H9 (cell line): ENCODE results near the gene FAU. TPM values are rescaled to one million over a fixed set of nuclear protein-coding genes. Genes with fewer than 3 reads are reported as not detected.

Source experiments
- DNase-seq: peaks from one replicate; pipeline ENCODE4 v3.0.0-alpha.2; 2017
- H2AFZ ChIP-seq: one replicate; pipeline ENCODE4 v1.6.1; 2013; ENCODE audit warnings: mild to moderate bottlenecking, low read length, control low read depth, moderate library complexity
- H2AK5ac ChIP-seq: 2 replicates; pipeline ENCODE4 v1.6.1; 2013; ENCODE audit warnings: low read length, control low read depth, mixed read lengths; ENCODE audit not compliant: insufficient read length
- H2BK120ac ChIP-seq: one replicate; pipeline ENCODE4 v1.6.1; 2013; ENCODE audit warnings: low read depth, mild to moderate bottlenecking, low read length, control low read depth, inconsistent platforms; ENCODE audit not compliant: poor library complexity, severe bottlenecking
- H2BK12ac ChIP-seq: 2 replicates; pipeline ENCODE4 v1.6.1; 2013; ENCODE audit warnings: low read length, control low read depth, mixed read lengths, low read depth; ENCODE audit not compliant: insufficient read length
- H2BK15ac ChIP-seq: 2 replicates; pipeline ENCODE4 v1.6.1; 2013; ENCODE audit warnings: low read depth, low read length, control low read depth
- H2BK20ac ChIP-seq: one replicate; pipeline ENCODE4 v1.6.1; 2013; ENCODE audit warnings: low read depth, mild to moderate bottlenecking, low read length, control low read depth, inconsistent platforms; ENCODE audit not compliant: poor library complexity, severe bottlenecking
- H2BK5ac ChIP-seq: 2 replicates; pipeline ENCODE4 v1.6.1; 2013; ENCODE audit warnings: low read length, control low read depth, mixed read lengths; ENCODE audit not compliant: insufficient read length
- H3K14ac ChIP-seq: 2 replicates; pipeline ENCODE4 v1.6.1; 2013; ENCODE audit warnings: low read length, control low read depth; ENCODE audit not compliant: insufficient read depth
- H3K18ac ChIP-seq: 2 replicates; pipeline ENCODE4 v1.6.1; 2013; ENCODE audit warnings: low read depth, mild to moderate bottlenecking, mixed read lengths, low read length, control low read depth; ENCODE audit not compliant: insufficient read length
- H3K23ac ChIP-seq: 2 replicates; pipeline ENCODE4 v1.6.1; 2013; ENCODE audit warnings: low read length, control low read depth, mixed read lengths, low read depth; ENCODE audit not compliant: insufficient read length
- H3K23me2 ChIP-seq: 2 replicates; pipeline ENCODE4 v1.6.1; 2013; ENCODE audit warnings: low read depth, mild to moderate bottlenecking, mixed read lengths, low read length, control low read depth; ENCODE audit not compliant: insufficient read length, poor library complexity, severe bottlenecking
- H3K27ac ChIP-seq: 2 replicates; pipeline ENCODE4 v1.5.1; 2013; ENCODE audit warnings: low read length, control low read depth, mixed read lengths, low read depth; ENCODE audit not compliant: insufficient read length
- H3K27me3 ChIP-seq: 2 replicates; pipeline ENCODE4 v1.6.1; 2013; ENCODE audit warnings: low read length, control low read depth, inconsistent platforms; ENCODE audit not compliant: insufficient read depth
- H3K4ac ChIP-seq: 2 replicates; pipeline ENCODE4 v1.6.1; 2013; ENCODE audit warnings: low read depth, mild to moderate bottlenecking, control low read depth, inconsistent platforms, low read length, moderate library complexity
- H3K4me1 ChIP-seq: 2 replicates; pipeline ENCODE4 v1.6.1; 2013; ENCODE audit warnings: low read length, control low read depth, inconsistent platforms; ENCODE audit not compliant: insufficient read depth
- H3K4me2 ChIP-seq: 2 replicates; pipeline ENCODE4 v1.6.1; 2013; ENCODE audit warnings: low read length, control low read depth, mixed read lengths; ENCODE audit not compliant: insufficient read length, insufficient read depth
- H3K56ac ChIP-seq: 2 replicates; pipeline ENCODE4 v1.6.1; 2013; ENCODE audit warnings: low read depth, mild to moderate bottlenecking, mixed read lengths, low read length, control low read depth; ENCODE audit not compliant: insufficient read length
- H3K79me1 ChIP-seq: 2 replicates; pipeline ENCODE4 v1.6.1; 2013; ENCODE audit warnings: low read depth, mild to moderate bottlenecking, moderate library complexity, low read length, control low read depth, inconsistent platforms; ENCODE audit not compliant: insufficient read depth, poor library complexity, severe bottlenecking
- H3K79me2 ChIP-seq: 2 replicates; pipeline ENCODE4 v1.6.1; 2013; ENCODE audit warnings: low read length, control low read depth, inconsistent platforms; ENCODE audit not compliant: insufficient read depth
- H3K9ac ChIP-seq: 2 replicates; pipeline ENCODE4 v1.6.1; 2013; ENCODE audit warnings: low read length, control low read depth, mixed read lengths; ENCODE audit not compliant: insufficient read length; ENCODE audit errors: extremely low read depth
- H3K9me3 ChIP-seq: one replicate; pipeline ENCODE4 v1.6.1; 2013; ENCODE audit warnings: low read depth, low read length, inconsistent platforms; ENCODE audit not compliant: control insufficient read depth
- H3T11ph ChIP-seq: one replicate; pipeline ENCODE4 v1.6.1; 2013; ENCODE audit warnings: mild to moderate bottlenecking, low read length, control low read depth, inconsistent platforms
- H4K20me1 ChIP-seq: one replicate; pipeline ENCODE4 v1.6.1; 2013; ENCODE audit not compliant: control insufficient read depth, insufficient read length, insufficient read depth
- H4K5ac ChIP-seq: 2 replicates; pipeline ENCODE4 v1.6.1; 2013; ENCODE audit warnings: low read depth, mild to moderate bottlenecking, mixed read lengths, low read length, control low read depth; ENCODE audit not compliant: insufficient read length
- H4K8ac ChIP-seq: replicated peaks from 2 replicates; pipeline ENCODE4 v1.6.1; 2013; ENCODE audit warnings: low read length, control low read depth, mixed read lengths, low read depth; ENCODE audit not compliant: insufficient read length
- H4K91ac ChIP-seq: 2 replicates; pipeline ENCODE4 v1.6.1; 2013; ENCODE audit warnings: low read depth, mild to moderate bottlenecking, moderate library complexity, mixed read lengths, low read length, control low read depth; ENCODE audit not compliant: insufficient read length
- H3K27ac Mint-ChIP-seq, 3 experiments: 2 replicates in 2 of 3; 3 replicates in 1 of 3; pipeline ENCODE4 v1.8.0; 2020 to 2021; ENCODE audit warnings: mixed read lengths in 3 of 3, mild to moderate bottlenecking in 1 of 3, moderate library complexity in 1 of 3
- H3K27me3 Mint-ChIP-seq: 2 replicates; pipeline ENCODE4 v1.8.0; 2021; ENCODE audit warnings: low read depth, mild to moderate bottlenecking, moderate library complexity, mixed read lengths
- H3K36me3 Mint-ChIP-seq, 3 experiments: 2 replicates in 2 of 3; 3 replicates in 1 of 3; pipeline ENCODE4 v1.8.0; 2020 to 2021; ENCODE audit warnings: low read depth in 3 of 3, mixed read lengths in 3 of 3; ENCODE audit not compliant: insufficient read depth in 1 of 3
- H3K4me1 Mint-ChIP-seq, 2 experiments: 2 replicates each; pipeline ENCODE4 v1.8.0; 2020; ENCODE audit warnings: mixed read lengths in 2 of 2
- H3K4me3 Mint-ChIP-seq, 2 experiments: 2 replicates in 1 of 2; 3 replicates in 1 of 2; pipeline ENCODE4 v1.8.0; 2020 to 2021; ENCODE audit warnings: mild to moderate bottlenecking in 2 of 2, mixed read lengths in 2 of 2, moderate library complexity in 1 of 2
- H3K9me3 Mint-ChIP-seq, 2 experiments: 2 replicates in 1 of 2; 3 replicates in 1 of 2; pipeline ENCODE4 v1.8.0; 2020; ENCODE audit warnings: mild to moderate bottlenecking in 2 of 2, mixed read lengths in 2 of 2, moderate library complexity in 1 of 2
- WGBS: extraction: QIAGEN DNeasy Blood & Tissue Kit; methylation state at CpG from one replicate; pipeline ENCODE4 v1.1.7; 2013; ENCODE audit warnings: missing lambda C conversion rate, low lambda C conversion rate, mixed read lengths; ENCODE audit not compliant: insufficient read length; ENCODE audit errors: extremely low coverage; 5-methylcytosine and 5-hydroxymethylcytosine counted together
- total RNA-seq: library from RNA; stranded (reverse); gene quantifications from 2 replicates; pipeline ENCODE4 v1.2.1, GENCODE V29; 2021
- TF ChIP-seq, protein P1 (sequence below): fragments of 200-600 bp; sonication (generic); conservative IDR thresholded peaks from 3 replicates; pipeline ENCODE4 v1.8.0; 2021; ENCODE audit warnings: antibody characterized with exemption, mild to moderate bottlenecking

Gene FAU
- total RNA-seq, 1 experiment from 2014 or later = 898 TPM

DNA sequence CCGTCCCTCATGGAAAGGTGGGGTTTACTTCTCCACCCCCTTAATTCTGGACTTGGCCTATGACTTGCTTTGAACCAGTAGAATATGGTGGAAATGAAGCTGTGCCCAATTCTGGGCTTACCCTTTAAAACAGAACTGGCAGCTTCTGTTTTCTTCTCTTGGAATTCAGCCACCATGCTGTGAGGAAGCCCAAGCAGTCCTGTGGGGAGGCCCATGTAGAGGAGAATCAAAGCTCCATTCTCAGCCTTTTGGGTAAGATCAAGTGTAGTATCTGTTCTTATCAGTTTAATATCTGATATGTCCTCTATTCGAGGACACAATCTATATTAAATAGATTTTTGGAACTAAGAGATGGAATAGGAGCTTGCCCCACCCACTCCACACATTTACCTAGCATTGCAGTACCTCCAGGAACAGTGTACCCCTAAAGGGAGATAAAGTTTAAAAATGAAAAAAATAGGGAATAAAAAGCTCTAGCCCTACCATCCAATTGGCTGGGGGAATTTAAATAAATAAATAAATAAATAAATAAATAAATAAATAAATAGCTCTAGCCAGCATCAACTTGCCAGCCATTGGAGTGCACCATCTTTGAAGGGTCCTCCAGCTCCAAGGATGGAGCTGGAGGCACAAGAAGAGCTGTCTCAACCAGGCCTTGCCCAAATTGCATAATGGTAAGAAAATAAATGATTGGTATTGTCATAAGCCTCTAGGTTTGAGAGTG is 25.6 kb upstream of the FAU start:
- H3K27ac ChIP-seq = no peak overlapping the region
- no peaks in the 10 kb centered on the region for H4K20me1 ChIP-seq
- Mint-ChIP-seq H3K36me3 (no peaks in the 10 kb centered on the region), H3K27ac (no peak overlapping the region), H3K4me1 (peaks cover 5 to 6% of the 10 kb centered on the region in 2 experiments; a peak in 3 of 4 replicates), H3K27me3 (peaks cover 18% of the 10 kb centered on the region), H3K9me3 (peaks cover 5 to 8% of the 10 kb centered on the region in 2 experiments; a peak in 4 of 5 replicates), H3K4me3 (no peak overlapping the region)
- no peak overlapping the region for H3K14ac ChIP-seq
- H4K8ac ChIP-seq = no peak overlapping the region
- no peak overlapping the region for H2AFZ ChIP-seq
- H2BK12ac ChIP-seq = no peak overlapping the region
- no peaks in the 10 kb centered on the region for H3K23me2 ChIP-seq
- H2AK5ac ChIP-seq = no peak overlapping the region
- no peak overlapping the region for H2BK5ac ChIP-seq
- no peak overlapping the region for H3K18ac ChIP-seq
- H3K9ac ChIP-seq = no peak overlapping the region
- no peak overlapping the region for H3K23ac ChIP-seq
- no peaks in the 10 kb centered on the region for H3K79me1 ChIP-seq
- no peaks in the 10 kb centered on the region for H3K79me2 ChIP-seq
- H2BK120ac ChIP-seq = no peak overlapping the region
- H2BK20ac ChIP-seq = no peak overlapping the region
- no peak overlapping the region for H3T11ph ChIP-seq
- H4K5ac ChIP-seq = no peak overlapping the region
- TF ChIP-seq, protein P1, sequence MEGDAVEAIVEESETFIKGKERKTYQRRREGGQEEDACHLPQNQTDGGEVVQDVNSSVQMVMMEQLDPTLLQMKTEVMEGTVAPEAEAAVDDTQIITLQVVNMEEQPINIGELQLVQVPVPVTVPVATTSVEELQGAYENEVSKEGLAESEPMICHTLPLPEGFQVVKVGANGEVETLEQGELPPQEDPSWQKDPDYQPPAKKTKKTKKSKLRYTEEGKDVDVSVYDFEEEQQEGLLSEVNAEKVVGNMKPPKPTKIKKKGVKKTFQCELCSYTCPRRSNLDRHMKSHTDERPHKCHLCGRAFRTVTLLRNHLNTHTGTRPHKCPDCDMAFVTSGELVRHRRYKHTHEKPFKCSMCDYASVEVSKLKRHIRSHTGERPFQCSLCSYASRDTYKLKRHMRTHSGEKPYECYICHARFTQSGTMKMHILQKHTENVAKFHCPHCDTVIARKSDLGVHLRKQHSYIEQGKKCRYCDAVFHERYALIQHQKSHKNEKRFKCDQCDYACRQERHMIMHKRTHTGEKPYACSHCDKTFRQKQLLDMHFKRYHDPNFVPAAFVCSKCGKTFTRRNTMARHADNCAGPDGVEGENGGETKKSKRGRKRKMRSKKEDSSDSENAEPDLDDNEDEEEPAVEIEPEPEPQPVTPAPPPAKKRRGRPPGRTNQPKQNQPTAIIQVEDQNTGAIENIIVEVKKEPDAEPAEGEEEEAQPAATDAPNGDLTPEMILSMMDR = no peak
- H3K56ac ChIP-seq = no peak overlapping the region
- no peaks in the 10 kb centered on the region for H3K4me1 ChIP-seq
- WGBS = no CpG with 5 or more reads among the region's 2 CpGs
- no peak for DNase-seq
- H4K91ac ChIP-seq = no peak overlapping the region
- no peaks in the 10 kb centered on the region for H3K9me3 ChIP-seq
- no peak overlapping the region for H3K4me2 ChIP-seq
- H2BK15ac ChIP-seq = no peak overlapping the region
- no peak overlapping the region for H3K4ac ChIP-seq
- no peaks in the 10 kb centered on the region for H3K27me3 ChIP-seq
